Peyer's patch (tissue), 4 donors: ENCODE results near the gene INTS6.

ENCODE experiments used
- CTCF ChIP-seq, 6 experiments: fragments of 450-650 bp in 4 of 6; fragments of 200-600 bp in 2 of 6; sonication (generic) in 1 of 6; IDR thresholded peaks; one replicate each; pipeline ENCODE4 v1.5.1; 2017 to 2019; ENCODE audit warnings: antibody characterized with exemption in 6 of 6, mild to moderate bottlenecking in 3 of 6, moderate library complexity in 1 of 6
- POLR2A ChIP-seq, 2 donors: fragments of 450-650 bp; IDR thresholded peaks; one replicate each; pipeline ENCODE4 v1.5.1; 2017; ENCODE audit warnings: antibody characterized with exemption in 2 of 2, mild to moderate bottlenecking in 2 of 2, moderate library complexity in 2 of 2

- no peak for TF ChIP-seq CTCF (IDR thresholded peaks at IDR 0.05)
- TF ChIP-seq POLR2A (IDR thresholded peaks at IDR 0.05), result no peak
These were observed 3.8 kb downstream of the INTS6 start for GRCh38 chr13:51449018-51449417.
